ENCODE results near the gene TRIM5. TPM values are rescaled to one million over a fixed set of nuclear protein-coding genes. Genes with fewer than 3 reads are reported as not detected.

Gene TRIM5
- total RNA-seq, 1 donor, result 29.7 TPM

DNA sequence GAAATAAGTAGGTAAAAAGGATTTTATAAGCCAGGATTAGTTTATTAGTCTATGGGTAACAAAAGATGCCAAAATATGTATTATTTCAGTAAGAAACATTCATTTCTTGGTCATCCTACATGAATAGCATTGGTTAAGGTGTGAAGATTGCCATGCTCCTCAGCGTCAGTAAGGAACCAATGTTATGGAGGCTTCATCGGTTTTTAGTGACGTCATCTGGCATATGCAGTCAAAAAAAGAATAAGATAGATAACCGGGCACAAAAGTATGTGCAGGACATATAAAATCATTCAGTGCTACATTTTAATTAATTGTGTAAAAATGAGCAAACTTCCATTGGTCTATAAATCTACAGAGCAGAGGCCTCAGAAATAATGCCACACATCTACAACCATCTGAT, 29.4 kb downstream of the TRIM5 start:
- TF ChIP-seq, protein P1, sequence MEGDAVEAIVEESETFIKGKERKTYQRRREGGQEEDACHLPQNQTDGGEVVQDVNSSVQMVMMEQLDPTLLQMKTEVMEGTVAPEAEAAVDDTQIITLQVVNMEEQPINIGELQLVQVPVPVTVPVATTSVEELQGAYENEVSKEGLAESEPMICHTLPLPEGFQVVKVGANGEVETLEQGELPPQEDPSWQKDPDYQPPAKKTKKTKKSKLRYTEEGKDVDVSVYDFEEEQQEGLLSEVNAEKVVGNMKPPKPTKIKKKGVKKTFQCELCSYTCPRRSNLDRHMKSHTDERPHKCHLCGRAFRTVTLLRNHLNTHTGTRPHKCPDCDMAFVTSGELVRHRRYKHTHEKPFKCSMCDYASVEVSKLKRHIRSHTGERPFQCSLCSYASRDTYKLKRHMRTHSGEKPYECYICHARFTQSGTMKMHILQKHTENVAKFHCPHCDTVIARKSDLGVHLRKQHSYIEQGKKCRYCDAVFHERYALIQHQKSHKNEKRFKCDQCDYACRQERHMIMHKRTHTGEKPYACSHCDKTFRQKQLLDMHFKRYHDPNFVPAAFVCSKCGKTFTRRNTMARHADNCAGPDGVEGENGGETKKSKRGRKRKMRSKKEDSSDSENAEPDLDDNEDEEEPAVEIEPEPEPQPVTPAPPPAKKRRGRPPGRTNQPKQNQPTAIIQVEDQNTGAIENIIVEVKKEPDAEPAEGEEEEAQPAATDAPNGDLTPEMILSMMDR (IDR thresholded peaks at IDR 0.05; ENCODE audit: extremely low read depth, low read depth, low read length), result no peak
- Histone ChIP-seq H3K27me3 (ENCODE audit: insufficient read depth, low read length) (no peaks in the 10 kb centered on the region), H3K9me3 (ENCODE audit: low read depth, low read length) (no peaks in the 10 kb centered on the region), H3K36me3 (ENCODE audit: insufficient read depth, low read length) (no peaks in the 10 kb centered on the region), H3K79me2 (ENCODE audit: insufficient read depth, low read length) (no peaks in the 10 kb centered on the region), H2AFZ (ENCODE audit: low read length) (no peak overlapping the region), H3K4me1 (ENCODE audit: insufficient read depth, low read length) (no peaks in the 10 kb centered on the region), H3K4me3 (ENCODE audit: insufficient read depth, low read length) (no peak overlapping the region), H3K27ac (ENCODE audit: low read depth, low read length) (no peak overlapping the region), H4K20me1 (ENCODE audit: insufficient read depth, low read length) (no peaks in the 10 kb centered on the region), H3K4me2 (ENCODE audit: insufficient read depth, low read length) (no peak overlapping the region)
- DNase-seq (ENCODE audit: insufficient read length, low spot score, missing footprints), result no peak

DNA sequence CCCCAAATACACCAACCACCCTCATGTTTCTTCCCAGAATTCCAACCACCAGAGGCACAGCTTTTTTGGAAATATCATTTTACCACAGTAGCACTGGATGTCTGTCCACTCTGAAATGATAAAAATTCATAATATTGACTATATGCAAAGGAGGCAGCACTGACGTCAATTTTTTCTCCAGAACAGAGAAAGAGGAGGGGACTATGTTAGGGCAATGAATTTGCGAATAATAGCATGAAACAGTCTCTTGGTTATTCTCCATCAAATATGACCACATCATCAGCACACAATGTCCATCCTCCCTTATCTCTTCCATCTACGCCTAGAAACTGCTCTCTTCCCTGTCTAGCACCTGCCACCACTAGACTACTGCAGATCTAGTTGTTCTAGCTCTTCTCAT, 38.7 kb downstream of the TRIM5 start:
- Histone ChIP-seq H4K20me1 (ENCODE audit: insufficient read depth, low read length) (no peaks in the 10 kb centered on the region), H3K4me1 (ENCODE audit: insufficient read depth, low read length) (no peaks in the 10 kb centered on the region), H3K4me2 (ENCODE audit: insufficient read depth, low read length) (no peak overlapping the region), H3K36me3 (ENCODE audit: insufficient read depth, low read length) (peaks cover 8% of the 10 kb centered on the region), H2AFZ (ENCODE audit: low read length) (no peak overlapping the region), H3K27ac (ENCODE audit: low read depth, low read length) (no peak overlapping the region), H3K27me3 (ENCODE audit: insufficient read depth, low read length) (no peaks in the 10 kb centered on the region), H3K79me2 (ENCODE audit: insufficient read depth, low read length) (no peaks in the 10 kb centered on the region), H3K9me3 (ENCODE audit: low read depth, low read length) (no peaks in the 10 kb centered on the region), H3K4me3 (ENCODE audit: insufficient read depth, low read length) (no peak overlapping the region)
- no peak for DNase-seq (ENCODE audit: insufficient read length, low spot score, missing footprints)
- TF ChIP-seq, protein P1 (IDR thresholded peaks at IDR 0.05; ENCODE audit: extremely low read depth, low read depth, low read length), result no peak

DNA sequence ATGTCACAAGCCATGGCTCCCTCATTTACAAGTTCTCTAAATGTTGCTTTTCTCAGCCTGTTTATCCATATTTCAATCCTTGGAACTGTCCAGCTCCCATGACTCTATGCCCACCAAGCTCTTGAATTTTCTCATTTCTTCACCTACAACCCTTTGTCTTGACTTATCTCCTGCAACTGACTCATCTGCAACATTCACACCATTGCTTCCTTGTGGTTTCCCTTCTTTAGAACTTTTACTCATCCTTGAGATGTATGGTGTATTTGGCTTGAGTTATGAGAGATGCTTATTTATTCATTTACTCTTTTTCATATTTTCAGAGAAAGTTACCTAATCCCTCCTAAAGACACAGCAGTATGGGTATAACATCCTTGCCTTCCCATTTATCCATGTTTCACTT, 41.3 kb downstream of the TRIM5 start:
- TF ChIP-seq, protein P1 (IDR thresholded peaks at IDR 0.05; ENCODE audit: extremely low read depth, low read depth, low read length), result no peak

DNA sequence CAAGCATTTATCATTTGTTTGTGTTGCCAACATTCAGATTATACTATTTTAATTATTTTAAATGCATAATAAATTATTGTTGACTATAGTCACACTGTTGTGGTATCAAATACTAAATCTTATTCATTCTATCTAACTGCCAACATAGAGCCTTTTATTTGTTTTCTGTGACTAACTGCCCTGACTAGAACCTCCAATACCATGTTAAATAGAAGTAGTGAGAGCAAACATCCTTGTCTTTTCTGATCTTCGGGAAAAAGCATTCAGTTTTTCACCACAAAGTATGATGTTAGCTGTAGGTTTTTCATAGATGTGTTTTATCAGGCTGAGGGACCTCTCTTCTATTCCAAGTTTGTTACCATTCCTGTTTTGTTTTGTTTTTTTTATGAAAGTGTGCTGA, 44.9 kb downstream of the TRIM5 start:
- Histone ChIP-seq H3K4me2 (ENCODE audit: insufficient read depth, low read length) (no peak overlapping the region), H3K36me3 (ENCODE audit: insufficient read depth, low read length) (peaks cover 10% of the 10 kb centered on the region), H3K9me3 (ENCODE audit: low read depth, low read length) (no peaks in the 10 kb centered on the region), H3K79me2 (ENCODE audit: insufficient read depth, low read length) (no peaks in the 10 kb centered on the region), H3K27ac (ENCODE audit: low read depth, low read length) (no peak overlapping the region), H2AFZ (ENCODE audit: low read length) (no peak overlapping the region), H3K27me3 (ENCODE audit: insufficient read depth, low read length) (no peaks in the 10 kb centered on the region), H3K4me1 (ENCODE audit: insufficient read depth, low read length) (no peaks in the 10 kb centered on the region), H4K20me1 (ENCODE audit: insufficient read depth, low read length) (no peaks in the 10 kb centered on the region), H3K4me3 (ENCODE audit: insufficient read depth, low read length) (no peak overlapping the region)
- DNase-seq (ENCODE audit: insufficient read length, low spot score, missing footprints), result no peak
- TF ChIP-seq, protein P1 (IDR thresholded peaks at IDR 0.05; ENCODE audit: extremely low read depth, low read depth, low read length), result no peak

More for the DNA sequence above, 41.3 kb downstream of the TRIM5 start:
- H3K4me1 ChIP-seq (ENCODE audit: insufficient read depth, low read length), result no peaks in the 10 kb centered on the region
- H3K4me2 ChIP-seq (ENCODE audit: insufficient read depth, low read length), result no peak overlapping the region
- H3K79me2 ChIP-seq (ENCODE audit: insufficient read depth, low read length), result no peaks in the 10 kb centered on the region
- H3K27me3 ChIP-seq (ENCODE audit: insufficient read depth, low read length), result no peaks in the 10 kb centered on the region
- H3K27ac ChIP-seq (ENCODE audit: low read depth, low read length), result no peak overlapping the region
- no peaks in the 10 kb centered on the region for H3K9me3 ChIP-seq (ENCODE audit: low read depth, low read length)
- no peaks in the 10 kb centered on the region for H4K20me1 ChIP-seq (ENCODE audit: insufficient read depth, low read length)
- H3K4me3 ChIP-seq (ENCODE audit: insufficient read depth, low read length), result no peak overlapping the region
- peaks cover 8% of the 10 kb centered on the region for H3K36me3 ChIP-seq (ENCODE audit: insufficient read depth, low read length)
- no peak for DNase-seq (ENCODE audit: insufficient read length, low spot score, missing footprints)
- H2AFZ ChIP-seq (ENCODE audit: low read length), result no peak overlapping the region

Measured in osteoblast (primary cell).